SIG-M5 treated with dmso at 0.1 percent for 504 hours (cell line): ENCODE data around the gene SH3TC1.

Experiments
- DNase-seq: peaks from one replicate; lab custom pipeline; 2025; ENCODE audit not compliant: unreplicated experiment; lab: John Stamatoyannopoulos, UW

SH3TC1 gene

GRCh38 chr4:8274765-8275547 lies 75.9 kb downstream of the SH3TC1 start:
- no peak for DNase-seq

GRCh38 chr4:8275548-8275910 lies 76.4 kb downstream of the SH3TC1 start:
- DNase-seq = no peak

GRCh38 chr4:8276358-8277240 lies 77.5 kb downstream of the SH3TC1 start:
- DNase-seq = no peak

- no peak for DNase-seq
Measured at GRCh38 chr4:8277356-8278008, 78.4 kb downstream of the SH3TC1 start.

GRCh38 chr4:8278009-8278395 lies 78.9 kb downstream of the SH3TC1 start:
- no peak for DNase-seq

- DNase-seq = no peak
Measured at GRCh38 chr4:8278421-8279287, 79.6 kb downstream of the SH3TC1 start.

- no peak for DNase-seq
Measured at GRCh38 chr4:8279321-8280157, 80.4 kb downstream of the SH3TC1 start.

GRCh38 chr4:8280158-8280875 lies 81.2 kb downstream of the SH3TC1 start:
- no peak for DNase-seq

- no peak for DNase-seq
Measured at GRCh38 chr4:8280876-8281440, 81.9 kb downstream of the SH3TC1 start.

GRCh38 chr4:8281519-8282133 lies 82.5 kb downstream of the SH3TC1 start:
- no peak for DNase-seq

- DNase-seq = no peak
Measured at GRCh38 chr4:8282134-8282641, 83.1 kb downstream of the SH3TC1 start.

GRCh38 chr4:8282742-8283141 lies 83.7 kb downstream of the SH3TC1 start:
- no peak for DNase-seq

- DNase-seq = peak; percentile 3
Measured at GRCh38 chr4:8283161-8283560, 84.1 kb downstream of the SH3TC1 start.

GRCh38 chr4:8283631-8284121 lies 84.6 kb downstream of the SH3TC1 start:
- no peak for DNase-seq

- no peak for DNase-seq
Measured at GRCh38 chr4:8284391-8284790, 85.3 kb downstream of the SH3TC1 start.

GRCh38 chr4:8285143-8285975 lies 86.3 kb downstream of the SH3TC1 start:
- DNase-seq = no peak
